Stimulated activated naive CD8-positive, alpha-beta T cell treated with anti-CD3 and anti-CD28 coated beads, Interleukin-15, Interleukin-2, amounts not matched to agents 100 ng/mL and 50 ng/mL, for 24 hours (primary cell): ENCODE measurements around the gene KRT33A.
"Not testable (repeated sequence)": the region's sequence is repeated elsewhere in the genome, so short reads cannot be mapped to it uniquely, and the experiment has no call there.

ENCODE experiments used
- H3K27ac Mint-ChIP-seq: one replicate; pipeline ENCODE4 v1.8.0; 2021; ENCODE audit warnings: mild to moderate bottlenecking, mixed read lengths
- H3K27me3 Mint-ChIP-seq: one replicate; pipeline ENCODE4 v1.8.0; 2021; ENCODE audit warnings: mixed read lengths
- H3K36me3 Mint-ChIP-seq: one replicate; pipeline ENCODE4 v1.8.0; 2021; ENCODE audit warnings: low read depth, mixed read lengths
- H3K4me1 Mint-ChIP-seq: one replicate; pipeline ENCODE4 v1.8.0; 2021; ENCODE audit warnings: low read depth, mixed read lengths
- H3K4me3 Mint-ChIP-seq: one replicate; pipeline ENCODE4 v1.8.0; 2021; ENCODE audit warnings: mild to moderate bottlenecking, mixed read lengths
- H3K9me3 Mint-ChIP-seq: one replicate; pipeline ENCODE4 v1.8.0; 2021; ENCODE audit warnings: mixed read lengths

The KRT33A gene

GRCh38 chr17:41381943-41382342, 31.3 kb upstream of the KRT33A start, which contains the start of gene KRT34:
Gene KRT34 (minus strand): TSS chr17:41382306. CDS start chr17:41382246, 60 bp downstream.
- H3K9me3 Mint-ChIP-seq, H3K36me3 Mint-ChIP-seq, H3K4me3 Mint-ChIP-seq, H3K27me3 Mint-ChIP-seq, H3K27ac Mint-ChIP-seq: not testable (repeated sequence)
- H3K4me1 Mint-ChIP-seq, result peaks cover 10% of the 10 kb centered on the region

GRCh38 chr17:41380091-41380490, 29.5 kb upstream of the KRT33A start:
- H3K36me3 Mint-ChIP-seq, result not testable (repeated sequence)

GRCh38 chr17:41377546-41377945, 26.9 kb upstream of the KRT33A start:
- peaks cover 10% of the 10 kb centered on the region for H3K4me1 Mint-ChIP-seq
- H3K27ac Mint-ChIP-seq, result no peak overlapping the region
- H3K4me3 Mint-ChIP-seq, result no peak overlapping the region
- H3K36me3 Mint-ChIP-seq, result no peaks in the 10 kb centered on the region
- peaks cover 4% of the 10 kb centered on the region for H3K9me3 Mint-ChIP-seq
- no peaks in the 10 kb centered on the region for H3K27me3 Mint-ChIP-seq

More at GRCh38 chr17:41380091-41380490, 29.5 kb upstream of the KRT33A start:
- H3K27ac Mint-ChIP-seq, H3K27me3 Mint-ChIP-seq, H3K9me3 Mint-ChIP-seq, H3K4me3 Mint-ChIP-seq: not testable (repeated sequence)
- H3K4me1 Mint-ChIP-seq, result peaks cover 10% of the 10 kb centered on the region

GRCh38 chr17:41369713-41370112, 19.1 kb upstream of the KRT33A start, which contains the start of gene KRT33B:
Gene KRT33B (minus strand): TSS chr17:41369813. CDS start chr17:41369750, 63 bp downstream.
- H3K27ac Mint-ChIP-seq, result no peak within 1 kb of the TSS
- no peaks in the 10 kb centered on the region for H3K4me1 Mint-ChIP-seq
- H3K27me3 Mint-ChIP-seq, result no peaks in the 10 kb centered on the region
- H3K9me3 Mint-ChIP-seq, result no peaks in the 10 kb centered on the region
- H3K4me3 Mint-ChIP-seq, result no peak within 1 kb of the TSS
- no peaks in the 10 kb centered on the region for H3K36me3 Mint-ChIP-seq

- Mint-ChIP-seq H3K27me3 (no peaks in the 10 kb centered on the region), H3K4me3 (no peak overlapping the region)
Observed at GRCh38 chr17:41369023-41369422, 18.4 kb upstream of the KRT33A start.

GRCh38 chr17:41367426-41368075, 16.9 kb upstream of the KRT33A start:
- Mint-ChIP-seq H3K27ac (no peak overlapping the region), H3K4me1 (no peaks in the 10 kb centered on the region), H3K36me3 (no peaks in the 10 kb centered on the region), H3K4me3 (no peak overlapping the region), H3K9me3 (no peaks in the 10 kb centered on the region), H3K27me3 (no peaks in the 10 kb centered on the region)

More at GRCh38 chr17:41369023-41369422, 18.4 kb upstream of the KRT33A start:
- Mint-ChIP-seq H3K9me3 (no peaks in the 10 kb centered on the region), H3K27ac (no peak overlapping the region), H3K36me3 (no peaks in the 10 kb centered on the region), H3K4me1 (no peaks in the 10 kb centered on the region)

- H3K9me3 Mint-ChIP-seq, result no peaks in the 10 kb centered on the region
- no peaks in the 10 kb centered on the region for H3K27me3 Mint-ChIP-seq
- H3K4me1 Mint-ChIP-seq, result no peaks in the 10 kb centered on the region
- H3K4me3 Mint-ChIP-seq, result no peak overlapping the region
- no peaks in the 10 kb centered on the region for H3K36me3 Mint-ChIP-seq
- H3K27ac Mint-ChIP-seq, result no peak overlapping the region
Observed at GRCh38 chr17:41366070-41366469, 15.4 kb upstream of the KRT33A start.

- no peaks in the 10 kb centered on the region for H3K9me3 Mint-ChIP-seq
- no peak overlapping the region for H3K27ac Mint-ChIP-seq
- no peaks in the 10 kb centered on the region for H3K4me1 Mint-ChIP-seq
- no peaks in the 10 kb centered on the region for H3K36me3 Mint-ChIP-seq
- H3K4me3 Mint-ChIP-seq, result no peak overlapping the region
- no peaks in the 10 kb centered on the region for H3K27me3 Mint-ChIP-seq
Observed at GRCh38 chr17:41363881-41364280, 13.3 kb upstream of the KRT33A start.

GRCh38 chr17:41360296-41360995, 9.8 kb upstream of the KRT33A start:
- H3K9me3 Mint-ChIP-seq, result peaks cover 2% of the 10 kb centered on the region
- H3K4me3 Mint-ChIP-seq, result no peak overlapping the region
- no peaks in the 10 kb centered on the region for H3K27me3 Mint-ChIP-seq
- H3K27ac Mint-ChIP-seq, result no peak overlapping the region
- H3K36me3 Mint-ChIP-seq, result no peaks in the 10 kb centered on the region
- H3K4me1 Mint-ChIP-seq, result no peaks in the 10 kb centered on the region

GRCh38 chr17:41354536-41354935, 3.9 kb upstream of the KRT33A start:
- no peak overlapping the region for H3K27ac Mint-ChIP-seq
- H3K9me3 Mint-ChIP-seq, result peaks cover 2% of the 10 kb centered on the region
- H3K27me3 Mint-ChIP-seq, result no peaks in the 10 kb centered on the region
- no peak overlapping the region for H3K4me3 Mint-ChIP-seq
- H3K4me1 Mint-ChIP-seq, result peaks cover 5% of the 10 kb centered on the region
- no peaks in the 10 kb centered on the region for H3K36me3 Mint-ChIP-seq

GRCh38 chr17:41352597-41353366, 2.2 kb upstream of the KRT33A start:
- Mint-ChIP-seq H3K36me3 (no peaks in the 10 kb centered on the region), H3K27me3 (no peaks in the 10 kb centered on the region), H3K27ac (no peak overlapping the region), H3K4me1 (peaks cover 5% of the 10 kb centered on the region), H3K4me3 (no peak overlapping the region), H3K9me3 (peaks cover 2% of the 10 kb centered on the region)

- Mint-ChIP-seq H3K4me3 (no peak overlapping the region), H3K27ac (no peak overlapping the region), H3K4me1 (peaks cover 5% of the 10 kb centered on the region), H3K9me3 (no peaks in the 10 kb centered on the region), H3K36me3 (no peaks in the 10 kb centered on the region), H3K27me3 (no peaks in the 10 kb centered on the region)
Observed at GRCh38 chr17:41351177-41351576, 549 bp upstream of the KRT33A start.

- Mint-ChIP-seq H3K4me3 (no peak overlapping the region), H3K36me3 (peaks cover 2% of the 10 kb centered on the region), H3K9me3 (no peaks in the 10 kb centered on the region), H3K27me3 (no peaks in the 10 kb centered on the region), H3K27ac (no peak overlapping the region), H3K4me1 (peaks cover 7% of the 10 kb centered on the region)
Observed at GRCh38 chr17:41347869-41348760, 2.5 kb downstream of the KRT33A start.

GRCh38 chr17:41346421-41346820, 4.2 kb downstream of the KRT33A start:
- Mint-ChIP-seq H3K4me1 (peaks cover 17% of the 10 kb centered on the region), H3K36me3 (peaks cover 10% of the 10 kb centered on the region)
- H3K27me3 Mint-ChIP-seq, H3K4me3 Mint-ChIP-seq, H3K27ac Mint-ChIP-seq, H3K9me3 Mint-ChIP-seq: not testable (repeated sequence)
